ENCODE data around the gene CBX8. TPM values are rescaled to one million over a fixed set of nuclear protein-coding genes. Genes with fewer than 3 reads are reported as not detected.
A peak's percentile ranks its signal among the peaks of the same experiment; 100 is the strongest.

CBX8 gene
- total and polyA plus RNA-seq, 5 experiments from 2014 or later = 0.13 to 2.4 (median 1.4) TPM

DNA sequence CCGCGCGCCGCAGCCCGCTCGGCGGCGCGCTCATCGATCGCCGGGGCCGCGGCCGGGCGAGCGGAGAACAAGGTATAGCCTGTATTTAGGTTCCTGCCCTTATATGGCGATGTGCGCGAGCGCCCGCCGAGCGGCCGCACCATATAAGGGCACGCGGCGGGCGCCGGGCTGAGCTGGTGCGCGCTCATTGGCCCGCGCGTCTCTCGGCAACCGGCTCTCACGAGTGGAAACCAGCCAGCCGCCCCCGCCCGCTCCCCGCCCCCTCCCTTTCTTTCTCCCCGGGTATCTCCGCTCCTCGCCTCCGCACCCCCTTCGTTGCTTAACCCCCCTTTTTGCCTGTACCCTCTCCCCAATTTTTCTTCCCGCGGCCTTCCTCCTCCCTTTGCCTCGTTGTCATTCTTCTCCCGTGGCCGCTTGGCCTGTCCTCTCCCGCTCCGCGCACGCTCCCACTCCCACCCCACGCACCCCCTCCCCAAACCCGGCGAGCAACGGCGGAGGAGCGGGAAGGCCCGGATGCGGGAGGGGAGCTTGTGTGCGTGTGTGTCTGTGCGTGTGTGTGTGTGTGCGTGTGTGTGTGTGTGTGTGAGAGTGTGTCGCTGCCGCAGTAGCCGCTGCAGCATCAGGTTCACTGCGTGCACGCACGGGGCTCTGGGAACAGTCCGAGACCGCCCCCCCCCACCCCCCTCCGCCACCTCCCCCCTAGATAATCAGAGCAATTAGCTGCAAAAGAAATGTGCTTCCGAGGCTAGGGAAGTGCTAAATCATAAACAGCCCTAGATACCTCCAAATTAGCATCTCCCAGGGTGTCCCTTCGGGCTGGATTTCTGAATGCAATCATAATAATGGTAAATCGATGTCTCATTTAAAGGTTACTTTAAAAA is 13.5 kb upstream of the CBX8 start:
- peak; percentile 86 to 90 for ATAC-seq
- Mint-ChIP-seq H3K36me3 (no peaks in the 10 kb centered on the region), H3K4me1 (peaks cover 19 to 44% (median 33%) of the 10 kb centered on the region in 4 donors), H3K4me3 (peak overlapping the region in 8 of 10 donors; percentile 27 to 66 (median 50)), H3K27me3 (peaks cover 42 to 81% (median 51%) of the 10 kb centered on the region in 5 donors), H3K9me3 (no peaks in the 10 kb centered on the region), H3K27ac (peak overlapping the region in 1 of 10 donors; percentile 69)
- DNase-seq = peak; percentile 50 to 87 (median 70)
- POLR2A ChIA-PET = interaction anchor here (0.6 to 8.5 kb wide), 6 partner anchors 11 to 32 kb away, joined by 4 to 90 read pairs (median 23); partner anchors contain the start of genes CBX4 and CBX8

GRCh38 chr17:79809530-79810129 is 12.8 kb upstream of the CBX8 start:
- peak overlapping the region in 1 of 10 donors; percentile 67 for H3K27ac Mint-ChIP-seq
- H3K27me3 Mint-ChIP-seq = peaks cover 49 to 86% (median 58%) of the 10 kb centered on the region in 5 donors
- H3K9me3 Mint-ChIP-seq = peaks cover 0 to under 1% (median 0%) of the 10 kb centered on the region in 9 donors
- ATAC-seq (no peak), DNase-seq (no peak)
- peaks cover 25 to 50% (median 40%) of the 10 kb centered on the region in 4 donors for H3K4me1 Mint-ChIP-seq
- H3K36me3 Mint-ChIP-seq = no peaks in the 10 kb centered on the region
- POLR2A ChIA-PET = interaction anchor here (1.6 to 8.5 kb wide), 5 partner anchors 10 to 35 kb away, joined by 4 to 90 read pairs (median 6); partner anchors contain the start of genes CBX4 and CBX8
- H3K4me3 Mint-ChIP-seq = peak overlapping the region in 1 of 10 donors; percentile 34

GRCh38 chr17:79808763-79809529 is 12.1 kb upstream of the CBX8 start:
- peak overlapping the region in 2 of 10 donors; percentile 23 to 69 for H3K27ac Mint-ChIP-seq
- POLR2A ChIA-PET = interaction anchor here (1.1 to 8.5 kb wide), 7 partner anchors 9 to 182 kb away, joined by 3 to 90 read pairs (median 4); partner anchors contain the start of genes CBX4 and CBX8
- ATAC-seq (peak in 1 of 2 donors; percentile 21), DNase-seq (peak in 1 of 10 donors; percentile 50)
- peaks cover 24 to 48% (median 39%) of the 10 kb centered on the region in 4 donors for H3K4me1 Mint-ChIP-seq
- peaks cover 0 to 2% (median 2%) of the 10 kb centered on the region in 3 donors for H3K36me3 Mint-ChIP-seq
- H3K27me3 Mint-ChIP-seq = peaks cover 47 to 86% (median 56%) of the 10 kb centered on the region in 5 donors
- peak overlapping the region in 1 of 10 donors; percentile 10 for H3K4me3 Mint-ChIP-seq
- H3K9me3 Mint-ChIP-seq = peaks cover 0 to 3% (median 0%) of the 10 kb centered on the region in 9 donors

DNA sequence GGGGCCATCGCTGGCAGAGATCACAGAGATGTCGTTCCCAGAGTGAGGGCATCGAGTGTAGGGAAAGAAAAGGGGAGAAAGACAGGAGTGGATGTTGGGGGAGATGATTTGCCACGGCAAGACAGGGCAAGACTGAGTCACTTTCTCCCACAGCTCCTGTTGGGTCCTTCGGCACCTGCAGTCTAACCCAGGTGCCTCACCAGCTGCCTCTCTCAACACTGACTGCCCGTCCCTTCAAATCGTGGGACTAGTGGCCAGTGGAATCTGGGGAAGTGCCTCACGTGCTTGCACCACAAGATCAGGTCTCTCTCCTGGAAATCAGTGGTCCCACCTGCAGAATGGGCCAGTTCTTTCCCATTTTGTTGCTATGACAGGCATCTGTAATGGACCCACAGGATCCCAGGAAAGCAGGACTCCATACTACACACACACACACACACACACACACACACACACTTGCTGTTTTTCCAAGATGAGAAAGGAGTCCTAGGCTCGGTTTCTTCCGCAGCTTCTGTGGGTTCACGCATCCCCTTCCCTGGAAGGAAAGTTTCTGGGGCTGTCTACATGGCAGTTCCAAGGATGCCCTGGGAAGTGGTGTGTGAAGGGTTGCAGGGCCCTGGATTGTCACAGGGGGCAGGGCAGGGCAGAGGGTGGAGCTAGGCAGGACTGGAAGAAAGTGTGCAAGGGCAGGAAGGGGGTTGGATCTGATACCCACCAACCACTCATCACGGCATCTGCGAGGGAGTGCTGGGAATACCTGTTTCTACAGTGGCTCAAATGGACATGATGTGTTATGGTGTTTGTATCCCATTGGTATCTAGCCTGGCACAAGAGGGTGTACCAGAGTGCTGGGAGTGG is 10.2 kb upstream of the CBX8 start:
- ATAC-seq = no peak
- H3K36me3 Mint-ChIP-seq = peaks cover 0 to 2% (median 2%) of the 10 kb centered on the region in 3 donors
- peaks cover 24 to 42% (median 40%) of the 10 kb centered on the region in 4 donors for H3K4me1 Mint-ChIP-seq
- peak overlapping the region in 1 of 10 donors; percentile 33 for H3K4me3 Mint-ChIP-seq
- POLR2A ChIA-PET = interaction anchor here (0.9 to 8.5 kb wide), 5 partner anchors 8 to 34 kb away, joined by 3 to 90 read pairs (median 14); partner anchors contain the start of genes CBX4 and CBX8
- DNase-seq = no peak
- peaks cover 49 to 88% (median 55%) of the 10 kb centered on the region in 5 donors for H3K27me3 Mint-ChIP-seq
- no peak overlapping the region for H3K27ac Mint-ChIP-seq
- H3K9me3 Mint-ChIP-seq = peaks cover 0 to 3% (median 0%) of the 10 kb centered on the region in 9 donors

DNA sequence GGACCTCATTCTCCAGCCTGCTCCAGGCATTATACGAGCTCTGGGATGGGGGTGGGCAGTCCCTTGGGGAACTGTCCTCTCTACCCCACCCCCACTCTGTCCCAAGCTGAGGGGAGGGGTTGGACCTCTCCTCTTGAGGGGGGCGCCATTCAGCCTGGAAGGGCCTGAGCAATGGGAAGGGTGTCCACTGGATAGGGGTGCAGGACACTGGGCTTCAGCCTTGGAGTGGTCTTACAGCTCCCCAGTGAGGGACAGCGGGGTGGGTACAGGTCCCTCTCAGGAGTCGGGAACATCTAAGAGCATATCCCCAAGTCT is 9.5 kb upstream of the CBX8 start:
- ATAC-seq = no peak
- no peak for DNase-seq
- POLR2A ChIA-PET = interaction anchor here (4.2 kb wide), 1 partner anchor 31 kb away, joined by 14 read pairs; no protein-coding TSS in a partner anchor
- Mint-ChIP-seq H3K4me1 (peaks cover 22 to 40% (median 37%) of the 10 kb centered on the region in 4 donors), H3K36me3 (peaks cover 0 to 4% (median 2%) of the 10 kb centered on the region in 3 donors), H3K4me3 (no peak overlapping the region), H3K27me3 (peaks cover 52 to 88% (median 56%) of the 10 kb centered on the region in 5 donors), H3K9me3 (peaks cover 0 to 3% (median 0%) of the 10 kb centered on the region in 9 donors), H3K27ac (no peak overlapping the region)

DNA sequence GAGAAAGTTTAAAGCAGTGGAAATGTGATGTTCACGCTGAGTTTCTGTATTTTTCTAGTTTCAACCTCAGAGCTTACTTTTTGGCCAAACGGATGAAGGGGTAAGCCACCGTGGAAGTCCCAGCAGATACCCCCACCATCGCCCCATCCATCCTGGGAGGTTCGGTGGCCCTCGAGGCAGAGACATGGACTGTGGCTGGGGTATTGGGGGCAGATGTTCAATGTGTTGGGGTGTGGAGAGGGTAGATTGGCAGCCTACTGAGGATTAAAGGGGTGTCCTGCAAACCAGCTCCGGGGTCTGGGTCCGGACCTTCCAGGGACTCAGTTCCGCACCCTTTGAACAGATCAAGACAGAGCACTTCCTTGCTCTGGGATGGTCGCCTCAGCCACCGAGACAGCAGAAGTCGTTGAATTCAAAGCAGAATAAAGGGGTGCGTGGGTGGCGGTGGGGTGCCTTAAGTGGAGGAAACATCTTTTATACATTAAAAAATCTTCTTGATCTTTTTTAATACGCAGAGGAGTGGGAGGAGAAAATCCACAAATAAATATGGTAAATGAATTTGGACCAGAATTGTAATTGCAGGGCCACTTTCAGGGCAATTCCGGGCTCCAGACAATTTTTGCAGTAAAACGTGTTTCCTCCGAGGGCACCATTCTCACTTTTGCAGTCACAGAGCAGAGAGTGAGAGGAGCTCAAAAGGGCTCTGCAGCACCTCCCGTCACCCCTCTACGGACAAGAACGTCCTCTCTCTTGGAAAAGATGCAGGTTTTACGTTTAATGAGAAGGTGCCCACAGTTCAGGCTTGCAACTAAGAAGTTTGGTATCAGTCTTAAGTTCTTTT is 8.2 kb upstream of the CBX8 start:
- POLR2A ChIA-PET = interaction anchor here (0.6 to 4.2 kb wide), 10 partner anchors 8 to 188 kb away, joined by 3 to 14 read pairs (median 4); partner anchors contain the start of gene CBX4
- Mint-ChIP-seq H3K4me1 (peaks cover 22 to 41% (median 39%) of the 10 kb centered on the region in 4 donors), H3K4me3 (peak overlapping the region in 9 of 10 donors; percentile 50 to 80 (median 74)), H3K27ac (peak overlapping the region in 4 of 10 donors; percentile 1 to 86 (median 68)), H3K9me3 (peaks cover 0 to 6% (median 0%) of the 10 kb centered on the region in 9 donors), H3K36me3 (peaks cover 0 to 6% (median 2%) of the 10 kb centered on the region in 3 donors), H3K27me3 (peaks cover 54 to 86% (median 58%) of the 10 kb centered on the region in 5 donors)
- ATAC-seq (no peak), DNase-seq (no peak)

- H3K27ac Mint-ChIP-seq = peak overlapping the region in 4 of 10 donors; percentile 53 to 86 (median 72)
- peaks cover 0 to 6% (median 0%) of the 10 kb centered on the region in 9 donors for H3K9me3 Mint-ChIP-seq
- POLR2A ChIA-PET = interaction anchor here (0.6 to 4.2 kb wide), 8 partner anchors 9 to 189 kb away, joined by 3 to 14 read pairs (median 8); partner anchors contain the start of gene CBX4
- peak overlapping the region; percentile 38 to 80 (median 72) for H3K4me3 Mint-ChIP-seq
- peaks cover 27 to 50% (median 44%) of the 10 kb centered on the region in 4 donors for H3K4me1 Mint-ChIP-seq
- H3K36me3 Mint-ChIP-seq = peaks cover 0 to 6% (median 2%) of the 10 kb centered on the region in 3 donors
- ATAC-seq (peak; percentile 46 to 54), DNase-seq (peak in 4 of 10 donors; percentile 28 to 45 (median 41))
- peaks cover 60 to 89% (median 65%) of the 10 kb centered on the region in 5 donors for H3K27me3 Mint-ChIP-seq
Measured at GRCh38 chr17:79803997-79804855, 7.3 kb upstream of the CBX8 start.

- peak overlapping the region in 1 of 10 donors; percentile 67 for H3K27ac Mint-ChIP-seq
- H3K4me3 Mint-ChIP-seq = peak overlapping the region in 6 of 10 donors; percentile 25 to 58 (median 31)
- POLR2A ChIA-PET = interaction anchor here (0.6 to 4.2 kb wide), 7 partner anchors 10 to 39 kb away, joined by 3 to 14 read pairs (median 11); partner anchors contain the start of gene CBX4
- H3K9me3 Mint-ChIP-seq = peaks cover 0 to 6% (median 0%) of the 10 kb centered on the region in 9 donors
- ATAC-seq (no peak), DNase-seq (no peak)
- peaks cover 54 to 88% (median 61%) of the 10 kb centered on the region in 5 donors for H3K27me3 Mint-ChIP-seq
- H3K36me3 Mint-ChIP-seq = peaks cover 0 to 6% (median 2%) of the 10 kb centered on the region in 3 donors
- H3K4me1 Mint-ChIP-seq = peaks cover 25 to 49% (median 45%) of the 10 kb centered on the region in 4 donors
Measured at GRCh38 chr17:79803421-79803996, 6.6 kb upstream of the CBX8 start.

Measured in naive thymus-derived CD8-positive, alpha-beta T cell (primary cell).